ENCODE measurements around the gene WDR27. TPM values are rescaled to one million over a fixed set of nuclear protein-coding genes. Genes with fewer than 3 reads are reported as not detected.

The WDR27 gene
- total and polyA plus RNA-seq, 5 experiments from 2014 or later = 3.7 to 80.9 (median 7.3) TPM

DNA sequence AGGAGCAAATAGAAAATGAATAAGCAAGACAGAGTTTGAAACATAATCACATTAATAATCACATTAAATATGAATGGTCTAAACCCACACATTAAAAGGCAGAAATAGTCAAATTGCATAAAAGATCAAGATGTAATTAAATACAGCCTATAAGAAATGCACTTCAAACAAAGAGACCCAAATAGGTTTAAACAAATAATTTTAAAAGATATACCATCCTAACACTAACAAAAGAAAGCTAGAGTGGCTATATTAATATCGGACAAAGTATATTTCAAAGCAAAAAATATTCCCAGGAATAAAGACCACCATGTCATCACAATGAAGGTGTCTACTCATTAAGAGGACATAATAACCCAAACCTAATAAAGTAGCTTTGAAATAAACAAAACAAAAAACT, 140.2 kb downstream of the WDR27 start:
- Mint-ChIP-seq H3K36me3 (peaks cover 28 to 50% (median 43%) of the 10 kb centered on the region in 3 donors), H3K4me3 (no peak overlapping the region), H3K27me3 (peaks cover 4 to 45% (median 21%) of the 10 kb centered on the region in 5 donors), H3K4me1 (peaks cover 6 to 13% (median 8%) of the 10 kb centered on the region in 4 donors), H3K9me3 (peaks cover 0 to 16% (median 9%) of the 10 kb centered on the region in 9 donors), H3K27ac (no peak overlapping the region)
- ATAC-seq (no peak), DNase-seq (no peak)
- POLR2A ChIA-PET = no interaction called here

DNA sequence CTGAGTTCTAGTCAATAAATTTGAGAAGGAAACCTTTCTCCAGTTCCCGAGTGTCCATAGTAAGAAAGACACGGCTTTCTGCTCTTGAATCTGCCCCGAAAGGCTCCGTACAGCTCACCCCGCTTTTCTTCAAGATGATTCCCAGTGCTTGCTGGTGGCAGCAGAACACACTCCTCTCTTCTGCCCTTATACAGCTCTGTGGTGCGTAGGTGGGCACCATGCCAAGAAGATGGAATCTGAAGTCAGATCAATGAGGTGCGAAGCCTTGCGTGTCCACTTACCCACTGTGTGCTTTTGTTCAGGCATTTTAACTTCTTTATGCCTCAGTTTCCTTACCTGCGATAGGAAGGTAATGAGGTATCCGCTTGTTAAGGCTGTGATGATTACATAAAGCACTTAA, 142.2 kb downstream of the WDR27 start:
- DNase-seq (no peak), ATAC-seq (no peak)
- POLR2A ChIA-PET = no interaction called here
- peaks cover 33 to 54% (median 41%) of the 10 kb centered on the region in 3 donors for H3K36me3 Mint-ChIP-seq
- no peak overlapping the region for H3K4me3 Mint-ChIP-seq
- H3K27ac Mint-ChIP-seq = no peak overlapping the region
- peaks cover 8 to 21% (median 15%) of the 10 kb centered on the region in 4 donors for H3K4me1 Mint-ChIP-seq
- H3K9me3 Mint-ChIP-seq = peaks cover 0 to 16% (median 9%) of the 10 kb centered on the region in 9 donors
- H3K27me3 Mint-ChIP-seq = peaks cover 4 to 53% (median 25%) of the 10 kb centered on the region in 5 donors

DNA sequence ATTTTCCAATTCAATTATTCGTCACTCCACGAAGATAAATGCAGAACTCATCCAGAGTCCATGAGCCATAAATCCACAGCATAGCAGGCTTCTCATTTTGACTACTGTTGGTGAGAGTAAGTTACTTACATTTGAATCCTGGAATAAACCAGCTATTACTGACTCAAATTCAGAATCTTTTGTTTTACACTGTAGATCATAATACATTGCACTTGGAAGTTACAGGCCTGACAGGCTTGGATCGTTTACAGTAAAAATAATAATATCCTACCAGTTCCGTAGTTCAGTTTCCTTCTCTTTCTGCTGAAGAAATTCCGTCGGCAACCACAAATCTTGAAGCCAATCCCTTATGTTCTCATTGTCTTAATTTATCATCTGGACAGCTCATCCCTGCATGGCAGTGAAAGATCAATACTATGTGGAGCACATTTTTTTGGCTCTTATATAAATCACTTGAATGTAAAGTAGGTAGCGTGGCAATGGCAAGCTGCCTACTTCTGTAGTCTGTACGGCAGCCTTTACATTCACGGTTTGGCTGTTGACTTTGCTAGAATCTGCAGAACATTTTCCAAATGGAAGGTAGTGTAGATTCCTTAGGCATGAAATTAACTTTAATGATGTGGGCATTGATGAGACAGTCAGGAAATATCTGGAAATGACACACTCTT, 142.9 kb downstream of the WDR27 start:
- DNase-seq = no peak
- Mint-ChIP-seq H3K36me3 (peaks cover 33 to 53% (median 39%) of the 10 kb centered on the region in 3 donors), H3K4me1 (peaks cover 8 to 21% (median 15%) of the 10 kb centered on the region in 4 donors), H3K27me3 (peaks cover 4 to 53% (median 25%) of the 10 kb centered on the region in 5 donors), H3K4me3 (no peak overlapping the region), H3K27ac (no peak overlapping the region), H3K9me3 (peaks cover 0 to 16% (median 9%) of the 10 kb centered on the region in 9 donors)
- no peak for ATAC-seq
- POLR2A ChIA-PET = no interaction called here

DNA sequence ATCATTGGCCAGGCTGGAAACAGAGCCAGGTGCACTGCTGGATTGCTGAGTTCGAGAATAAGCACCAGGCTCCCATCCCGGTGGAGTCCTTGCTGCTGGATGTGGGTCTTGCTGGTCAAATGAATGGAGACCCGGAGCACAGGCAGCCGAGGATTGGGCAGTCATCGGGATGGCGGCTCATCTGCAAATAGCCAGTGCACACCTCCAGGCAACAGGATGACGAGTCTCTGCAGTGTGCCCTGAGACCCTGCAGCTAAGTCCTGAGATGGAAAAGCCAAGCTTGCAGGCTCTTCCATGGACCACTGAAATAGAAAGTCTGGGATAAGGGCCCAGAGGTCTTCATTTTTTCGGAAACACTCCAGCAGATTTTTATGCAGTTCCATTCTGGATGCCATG, 143.5 kb downstream of the WDR27 start:
- Mint-ChIP-seq H3K27me3 (peaks cover 4 to 53% (median 25%) of the 10 kb centered on the region in 5 donors), H3K9me3 (peaks cover 0 to 16% (median 9%) of the 10 kb centered on the region in 9 donors), H3K4me1 (peaks cover 8 to 21% (median 15%) of the 10 kb centered on the region in 4 donors), H3K27ac (no peak overlapping the region), H3K36me3 (peaks cover 33 to 47% (median 35%) of the 10 kb centered on the region in 3 donors), H3K4me3 (no peak overlapping the region)
- ATAC-seq = no peak
- no peak for DNase-seq
- POLR2A ChIA-PET = no interaction called here

DNA sequence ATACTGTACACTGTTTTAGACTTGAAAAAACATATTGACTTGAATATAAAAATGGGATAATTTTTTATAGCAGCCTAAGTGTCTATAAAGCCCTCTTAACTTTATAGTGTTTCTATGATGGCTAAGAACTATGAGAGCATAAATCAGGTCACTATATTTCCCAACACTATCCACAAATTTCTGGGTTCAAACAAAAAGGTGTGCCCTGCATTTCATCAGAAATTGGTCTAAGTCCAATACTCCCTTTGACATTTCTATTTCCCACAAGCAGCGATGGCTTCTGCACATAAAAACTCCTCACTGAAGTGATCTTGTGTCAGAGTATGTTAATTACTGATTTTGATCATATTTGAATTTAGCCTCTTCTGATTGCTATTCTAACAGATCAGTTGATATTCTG, 143.9 kb downstream of the WDR27 start:
- POLR2A ChIA-PET = no interaction called here
- peaks cover 8 to 21% (median 15%) of the 10 kb centered on the region in 4 donors for H3K4me1 Mint-ChIP-seq
- DNase-seq (no peak), ATAC-seq (no peak)
- H3K27ac Mint-ChIP-seq = no peak overlapping the region
- peaks cover 33 to 42% (median 35%) of the 10 kb centered on the region in 3 donors for H3K36me3 Mint-ChIP-seq
- H3K4me3 Mint-ChIP-seq = no peak overlapping the region
- H3K9me3 Mint-ChIP-seq = peaks cover 0 to 16% (median 9%) of the 10 kb centered on the region in 9 donors
- H3K27me3 Mint-ChIP-seq = peaks cover 4 to 49% (median 25%) of the 10 kb centered on the region in 5 donors

GRCh38 chr6:169556758-169557548, 144.9 kb downstream of the WDR27 start:
- Mint-ChIP-seq H3K27me3 (peaks cover 1 to 40% (median 16%) of the 10 kb centered on the region in 5 donors), H3K27ac (peak overlapping the region in 5 of 10 donors; percentile 4 to 78 (median 51)), H3K4me1 (peaks cover 11 to 21% (median 15%) of the 10 kb centered on the region in 4 donors), H3K9me3 (peaks cover 0 to 10% (median 4%) of the 10 kb centered on the region in 9 donors), H3K36me3 (peaks cover 29 to 33% (median 31%) of the 10 kb centered on the region in 3 donors), H3K4me3 (peak overlapping the region; percentile 1 to 75 (median 66))
- POLR2A ChIA-PET = no interaction called here
- peak in 7 of 10 donors; percentile 8 to 76 (median 43) for DNase-seq
- ATAC-seq = peak; percentile 89 to 99

GRCh38 chr6:169555971-169556617, 145.7 kb downstream of the WDR27 start:
- Mint-ChIP-seq H3K27me3 (peaks cover 1 to 31% (median 11%) of the 10 kb centered on the region in 5 donors), H3K36me3 (peaks cover 22 to 26% (median 24%) of the 10 kb centered on the region in 3 donors), H3K9me3 (peaks cover 0 to 2% (median 0%) of the 10 kb centered on the region in 9 donors), H3K4me1 (peaks cover 11 to 21% (median 15%) of the 10 kb centered on the region in 4 donors), H3K4me3 (peak overlapping the region in 1 of 10 donors; percentile 67), H3K27ac (no peak overlapping the region)
- DNase-seq (no peak), ATAC-seq (no peak)
- POLR2A ChIA-PET = no interaction called here

DNA sequence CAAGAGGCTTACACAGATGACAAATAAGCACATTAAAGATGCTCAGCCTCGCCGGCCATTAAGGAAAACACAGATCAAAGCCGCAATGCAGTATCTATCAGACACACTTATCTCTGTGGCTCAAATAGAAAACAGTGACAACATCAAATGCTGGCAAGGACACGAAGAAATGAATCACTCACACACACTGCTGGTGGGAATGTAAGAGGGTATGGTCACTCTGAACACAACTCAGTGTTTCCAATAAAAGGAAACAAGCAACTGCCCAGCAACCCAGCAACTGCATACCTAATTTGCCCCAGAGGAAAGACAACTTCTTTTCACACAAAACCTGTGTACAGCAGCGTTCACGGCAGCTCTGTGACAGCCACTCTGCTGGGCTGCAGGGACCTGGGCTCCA, 155.8 kb downstream of the WDR27 start:
- Mint-ChIP-seq H3K4me3 (no peak overlapping the region), H3K4me1 (no peaks in the 10 kb centered on the region), H3K27ac (peak overlapping the region in 1 of 10 donors; percentile 13), H3K27me3 (no peaks in the 10 kb centered on the region), H3K36me3 (peaks cover 3 to 24% (median 19%) of the 10 kb centered on the region in 3 donors), H3K9me3 (peaks cover 0 to 22% (median 6%) of the 10 kb centered on the region in 9 donors)
- DNase-seq (no peak), ATAC-seq (no peak)
- POLR2A ChIA-PET = no interaction called here

- DNase-seq (no peak), ATAC-seq (no peak)
- peaks cover 0 to 3% (median 0%) of the 10 kb centered on the region in 4 donors for H3K4me1 Mint-ChIP-seq
- H3K36me3 Mint-ChIP-seq = peaks cover under 1 to 21% (median 12%) of the 10 kb centered on the region in 3 donors
- H3K27ac Mint-ChIP-seq = no peak overlapping the region
- H3K9me3 Mint-ChIP-seq = peaks cover 0 to 19% (median 4%) of the 10 kb centered on the region in 9 donors
- POLR2A ChIA-PET = no interaction called here
- no peak overlapping the region for H3K4me3 Mint-ChIP-seq
- H3K27me3 Mint-ChIP-seq = no peaks in the 10 kb centered on the region
Measured at GRCh38 chr6:169543704-169544103, 158.1 kb downstream of the WDR27 start.

DNA sequence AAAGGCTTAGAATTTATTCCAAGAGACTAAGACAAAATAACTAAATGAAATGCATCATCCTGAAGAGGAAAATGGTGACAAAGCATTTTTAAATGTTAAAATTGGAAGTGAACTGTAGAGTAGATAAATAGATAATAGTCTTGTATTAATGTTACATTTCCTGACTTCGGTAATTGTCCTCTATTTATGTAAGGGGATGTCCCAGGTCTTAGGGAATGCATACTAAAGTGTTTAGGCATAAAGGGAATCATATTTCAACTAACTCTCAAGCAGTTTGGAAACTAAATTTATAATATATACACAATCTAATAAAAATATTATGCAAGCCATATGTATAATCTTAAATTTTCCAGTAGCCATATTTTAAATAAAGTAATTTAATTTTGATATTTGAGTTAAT, 159.3 kb downstream of the WDR27 start:
- POLR2A ChIA-PET = no interaction called here
- no peak overlapping the region for H3K4me3 Mint-ChIP-seq
- peaks cover 0 to 12% (median 3%) of the 10 kb centered on the region in 9 donors for H3K9me3 Mint-ChIP-seq
- ATAC-seq = no peak
- H3K27me3 Mint-ChIP-seq = no peaks in the 10 kb centered on the region
- DNase-seq = no peak
- H3K4me1 Mint-ChIP-seq = peaks cover 0 to 3% (median 0%) of the 10 kb centered on the region in 4 donors
- peaks cover 2 to 13% (median 11%) of the 10 kb centered on the region in 3 donors for H3K36me3 Mint-ChIP-seq
- H3K27ac Mint-ChIP-seq = no peak overlapping the region

- Mint-ChIP-seq H3K27ac (peak overlapping the region in 2 of 10 donors; percentile 10 to 44), H3K9me3 (peaks cover 7 to 34% (median 18%) of the 10 kb centered on the region in 9 donors), H3K36me3 (peaks cover 13 to 33% (median 24%) of the 10 kb centered on the region in 3 donors), H3K4me3 (no peak overlapping the region), H3K4me1 (peaks cover 0 to 3% (median 0%) of the 10 kb centered on the region in 4 donors), H3K27me3 (no peaks in the 10 kb centered on the region)
- POLR2A ChIA-PET = no interaction called here
- no peak for ATAC-seq
- no peak for DNase-seq
Measured at GRCh38 chr6:169539176-169539897, 162.5 kb downstream of the WDR27 start.

All from naive thymus-derived CD8-positive, alpha-beta T cell (primary cell).